ENCODE results near the gene NME8. TPM values are rescaled to one million over a fixed set of nuclear protein-coding genes. Genes with fewer than 3 reads are reported as not detected.

Gene NME8
- total and polyA plus RNA-seq, 2 donors (not counting 1 experiment from before 2014, with no cell fraction given): not detected

DNA sequence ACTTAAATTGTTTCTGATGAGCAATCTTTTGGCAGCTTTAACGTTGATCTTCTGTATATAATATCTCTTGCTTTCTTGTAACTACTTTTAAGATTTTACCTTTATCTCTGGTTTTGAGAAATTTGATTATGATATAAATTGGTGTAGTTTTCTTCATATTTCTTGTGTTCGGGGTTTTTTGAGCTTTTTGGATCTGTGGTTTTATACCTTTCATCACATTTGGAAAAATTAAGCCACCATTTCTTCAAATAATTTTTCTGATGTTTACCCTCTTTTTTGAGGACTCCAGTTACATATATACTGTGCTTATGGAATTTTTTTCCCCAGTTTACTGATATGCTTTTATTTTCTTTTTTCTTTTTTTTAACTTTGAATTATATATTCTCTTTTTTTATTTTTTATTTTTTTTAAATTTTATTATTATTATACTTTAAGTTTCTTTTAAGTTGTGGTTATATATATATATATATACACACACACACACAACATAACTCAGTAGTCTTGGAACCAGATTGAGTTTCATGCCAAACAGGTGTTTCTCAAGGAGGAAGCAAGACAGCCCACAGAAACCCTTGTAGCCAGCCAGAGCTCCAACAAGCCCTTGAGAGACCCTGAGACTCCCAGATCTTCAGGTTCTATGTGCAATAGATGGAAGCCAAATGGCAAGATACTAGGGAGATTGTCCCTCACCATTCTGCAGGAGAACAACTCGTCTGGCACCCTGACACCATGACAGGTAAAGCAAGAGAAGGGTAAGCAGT, 27.5 kb upstream of the NME8 start:
- ChIA-PET POLR2A (no interaction called here), CTCF (interaction anchor here (1.5 kb wide), 1 partner anchor 326 kb away, joined by 4 read pairs; no protein-coding TSS in a partner anchor)
- Histone ChIP-seq H3K4me1 (ENCODE audit: control insufficient read depth in 2 of 2, insufficient read depth in 2 of 2, low read length in 2 of 2) (no peaks in the 10 kb centered on the region), H3K9me3 (ENCODE audit: control extremely low read depth in 1 of 3, control insufficient read depth in 2 of 3, insufficient read depth in 1 of 3, low read length in 2 of 3) (no peaks in the 10 kb centered on the region), H3K9ac (ENCODE audit: low read length) (no peak overlapping the region), H3K4me2 (replicated peaks; ENCODE audit: low read depth, low read length, poor library complexity, severe bottlenecking) (no peak overlapping the region), H3K27ac (ENCODE audit: low read length in 2 of 2) (no peak overlapping the region), H3K4me3 (ENCODE audit: control extremely low read depth in 1 of 5, extremely low read depth in 1 of 5, insufficient read depth in 1 of 5, low read depth in 2 of 5, low read length in 4 of 5) (no peak overlapping the region), H3K27me3 (replicated peaks in 1 of 4; ENCODE audit: control extremely low read depth in 1 of 4, control insufficient read depth in 3 of 4, insufficient read depth in 4 of 4, low read length in 3 of 4) (no peaks in the 10 kb centered on the region), H3K36me3 (replicated peaks in 1 of 2; ENCODE audit: control extremely low read depth in 1 of 2, control insufficient read depth in 1 of 2, extremely low read depth in 1 of 2, insufficient read depth in 2 of 2, low read length in 1 of 2) (no peaks in the 10 kb centered on the region), H2AFZ (ENCODE audit: insufficient read depth, low read depth, low read length, poor library complexity, severe bottlenecking) (no peak overlapping the region), H4K20me1 (ENCODE audit: control insufficient read depth, insufficient read depth, low read length, poor library complexity, severe bottlenecking) (no peaks in the 10 kb centered on the region), H3K79me2 (ENCODE audit: control insufficient read depth, insufficient read depth, low read length) (no peaks in the 10 kb centered on the region)
- ATAC-seq (ENCODE audit: low read depth): no peak
- no peak for TF ChIP-seq EZH2 (IDR thresholded peaks at IDR 0.05; ENCODE audit: borderline replicate concordance, insufficient read depth, low read depth, low read length, poor library complexity, severe bottlenecking)
- TF ChIP-seq, protein P1, sequence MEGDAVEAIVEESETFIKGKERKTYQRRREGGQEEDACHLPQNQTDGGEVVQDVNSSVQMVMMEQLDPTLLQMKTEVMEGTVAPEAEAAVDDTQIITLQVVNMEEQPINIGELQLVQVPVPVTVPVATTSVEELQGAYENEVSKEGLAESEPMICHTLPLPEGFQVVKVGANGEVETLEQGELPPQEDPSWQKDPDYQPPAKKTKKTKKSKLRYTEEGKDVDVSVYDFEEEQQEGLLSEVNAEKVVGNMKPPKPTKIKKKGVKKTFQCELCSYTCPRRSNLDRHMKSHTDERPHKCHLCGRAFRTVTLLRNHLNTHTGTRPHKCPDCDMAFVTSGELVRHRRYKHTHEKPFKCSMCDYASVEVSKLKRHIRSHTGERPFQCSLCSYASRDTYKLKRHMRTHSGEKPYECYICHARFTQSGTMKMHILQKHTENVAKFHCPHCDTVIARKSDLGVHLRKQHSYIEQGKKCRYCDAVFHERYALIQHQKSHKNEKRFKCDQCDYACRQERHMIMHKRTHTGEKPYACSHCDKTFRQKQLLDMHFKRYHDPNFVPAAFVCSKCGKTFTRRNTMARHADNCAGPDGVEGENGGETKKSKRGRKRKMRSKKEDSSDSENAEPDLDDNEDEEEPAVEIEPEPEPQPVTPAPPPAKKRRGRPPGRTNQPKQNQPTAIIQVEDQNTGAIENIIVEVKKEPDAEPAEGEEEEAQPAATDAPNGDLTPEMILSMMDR (IDR thresholded peaks at IDR 0.05): no peak
- DNase-seq: no peak
- H3K27ac Mint-ChIP-seq: no peak overlapping the region
- H3K4me1 Mint-ChIP-seq: peaks cover 9% of the 10 kb centered on the region
- no peak overlapping the region for H3K4me3 Mint-ChIP-seq
- H3K9me3 Mint-ChIP-seq (ENCODE audit: insufficient read depth): no peaks in the 10 kb centered on the region
- intact Hi-C loops (cut with micrococcal nuclease): no loop called here
- H3K27me3 Mint-ChIP-seq: no peaks in the 10 kb centered on the region
- 100% methylated on average over 1 of the region's 3 CpGs for WGBS (ENCODE audit: insufficient coverage)

- WGBS (ENCODE audit: insufficient coverage): no CpG with 5 or more reads among the region's 2 CpGs
- no peak overlapping the region for H3K4me3 ChIP-seq (ENCODE audit: control extremely low read depth in 1 of 5, extremely low read depth in 1 of 5, insufficient read depth in 1 of 5, low read depth in 2 of 5, low read length in 4 of 5)
These were observed 25.5 kb upstream of the NME8 start for GRCh38 chr7:37822946-37823345.

More at GRCh38 chr7:37822946-37823345, 25.5 kb upstream of the NME8 start:
- H3K9ac ChIP-seq (ENCODE audit: low read length): no peak overlapping the region
- no peaks in the 10 kb centered on the region for H3K27me3 ChIP-seq (replicated peaks in 1 of 4; ENCODE audit: control extremely low read depth in 1 of 4, control insufficient read depth in 3 of 4, insufficient read depth in 4 of 4, low read length in 3 of 4)
- H3K36me3 ChIP-seq (replicated peaks in 1 of 2; ENCODE audit: control extremely low read depth in 1 of 2, control insufficient read depth in 1 of 2, extremely low read depth in 1 of 2, insufficient read depth in 2 of 2, low read length in 1 of 2): no peaks in the 10 kb centered on the region
- no peak for DNase-seq
- Mint-ChIP-seq H3K27ac (no peak overlapping the region), H3K9me3 (ENCODE audit: insufficient read depth) (no peaks in the 10 kb centered on the region), H3K4me3 (no peak overlapping the region), H3K4me1 (peaks cover 12% of the 10 kb centered on the region), H3K27me3 (no peaks in the 10 kb centered on the region)
- no peak for ATAC-seq (ENCODE audit: low read depth)
- intact Hi-C loops (cut with micrococcal nuclease): no loop called here
- H4K20me1 ChIP-seq (ENCODE audit: control insufficient read depth, insufficient read depth, low read length, poor library complexity, severe bottlenecking): no peaks in the 10 kb centered on the region
- no peaks in the 10 kb centered on the region for H3K79me2 ChIP-seq (ENCODE audit: control insufficient read depth, insufficient read depth, low read length)
- H2AFZ ChIP-seq (ENCODE audit: insufficient read depth, low read depth, low read length, poor library complexity, severe bottlenecking): no peak overlapping the region
- H3K4me2 ChIP-seq (replicated peaks; ENCODE audit: low read depth, low read length, poor library complexity, severe bottlenecking): no peak overlapping the region
- ChIA-PET POLR2A (no interaction called here), CTCF (interaction anchor here (0.7 kb wide), 1 partner anchor 43 kb away, joined by 3 read pairs; no protein-coding TSS in a partner anchor)
- no peak for TF ChIP-seq EZH2 (IDR thresholded peaks at IDR 0.05; ENCODE audit: borderline replicate concordance, insufficient read depth, low read depth, low read length, poor library complexity, severe bottlenecking)
- TF ChIP-seq, protein P1 (IDR thresholded peaks at IDR 0.05): no peak
- no peak overlapping the region for H3K27ac ChIP-seq (ENCODE audit: low read length in 2 of 2)
- H3K9me3 ChIP-seq (ENCODE audit: control extremely low read depth in 1 of 3, control insufficient read depth in 2 of 3, insufficient read depth in 1 of 3, low read length in 2 of 3): no peaks in the 10 kb centered on the region
- peaks cover 0 to 3% of the 10 kb centered on the region in 2 donors for H3K4me1 ChIP-seq (ENCODE audit: control insufficient read depth in 2 of 2, insufficient read depth in 2 of 2, low read length in 2 of 2)
